SH-SY5Y (cell line): ENCODE measurements around the gene ACTN2.

Experiments used
- GATA2 ChIP-seq: IDR thresholded peaks from 2 replicates; pipeline ENCODE4 v1.6.1; 2011; ENCODE audit warnings: mild to moderate bottlenecking, low read depth, low read length
- GATA3 ChIP-seq: IDR thresholded peaks from 2 replicates; pipeline ENCODE4 v1.6.1; 2011; ENCODE audit warnings: low read depth, mild to moderate bottlenecking, low read length, moderate library complexity

GRCh38 chr1:236741753-236742152, 55.5 kb downstream of the ACTN2 start:
- TF ChIP-seq GATA2 = no peak
- TF ChIP-seq GATA3 = no peak
